Ishikawa (cell line): ENCODE results near the gene POLR2E.

Experiments used
- CEBPB ChIP-seq: IDR thresholded peaks from 2 replicates; pipeline ENCODE4 v1.6.1; 2012
- CREB1 ChIP-seq: IDR thresholded peaks from 2 replicates; pipeline ENCODE4 v1.6.1; 2012; ENCODE audit warnings: low read depth
- EGR1 ChIP-seq: IDR thresholded peaks from 2 replicates; pipeline ENCODE4 v1.6.1; 2012
- EP300 ChIP-seq: IDR thresholded peaks from 2 replicates; pipeline ENCODE4 v1.6.1; 2012; ENCODE audit warnings: borderline replicate concordance
- FOXM1 ChIP-seq: IDR thresholded peaks from 2 replicates; pipeline ENCODE4 v1.6.1; 2012; ENCODE audit warnings: low read depth, borderline replicate concordance
- NFIC ChIP-seq: IDR thresholded peaks from 2 replicates; pipeline ENCODE4 v1.6.1; 2012
- RAD21 ChIP-seq: IDR thresholded peaks from 2 replicates; pipeline ENCODE4 v1.6.1; 2012; ENCODE audit warnings: low read depth
- TCF12 ChIP-seq: IDR thresholded peaks from 2 replicates; pipeline ENCODE4 v1.6.1; 2012; ENCODE audit warnings: low read depth
- TEAD4 ChIP-seq: IDR thresholded peaks from 2 replicates; pipeline ENCODE4 v1.6.1; 2012
- YY1 ChIP-seq: IDR thresholded peaks from 2 replicates; pipeline ENCODE4 v1.6.1; 2012; ENCODE audit warnings: low read depth
- ZBTB7A ChIP-seq: IDR thresholded peaks from 2 replicates; pipeline ENCODE4 v1.6.1; 2012; ENCODE audit warnings: low read depth
- TF ChIP-seq, protein P1 (sequence below): IDR thresholded peaks from 2 replicates; pipeline ENCODE4 v1.6.1; 2012
- TF ChIP-seq, protein P2 (sequence below): IDR thresholded peaks from 2 replicates; pipeline ENCODE4 v1.6.1; 2012; ENCODE audit warnings: low read depth, mild to moderate bottlenecking

DNA sequence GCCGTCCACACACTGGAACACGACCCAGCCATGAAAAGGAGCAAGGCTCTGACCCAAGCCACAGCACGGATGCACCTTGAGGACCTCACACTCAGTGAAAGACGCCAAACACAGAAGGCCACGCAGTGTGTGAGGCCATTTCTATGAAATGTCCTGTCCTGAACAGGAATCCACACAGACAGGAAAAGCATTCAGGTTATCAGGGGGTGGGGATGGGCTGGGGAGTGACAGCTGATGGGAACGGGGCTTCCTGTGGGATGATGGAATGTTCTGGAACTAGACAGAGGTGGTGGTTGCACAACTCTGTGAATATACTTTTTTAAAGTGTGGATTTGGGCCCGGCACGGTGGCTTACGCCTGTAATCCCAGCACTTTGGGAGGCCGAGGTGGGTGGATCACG is 39.3 kb upstream of the POLR2E start:
- TF ChIP-seq EGR1 (no peak), CREB1 (no peak), NFIC (no peak), TEAD4 (no peak), EP300 (no peak), ZBTB7A (no peak), RAD21 (no peak), FOXM1 (no peak), YY1 (no peak), TCF12 (no peak), CEBPB (no peak)
- TF ChIP-seq, protein P1, sequence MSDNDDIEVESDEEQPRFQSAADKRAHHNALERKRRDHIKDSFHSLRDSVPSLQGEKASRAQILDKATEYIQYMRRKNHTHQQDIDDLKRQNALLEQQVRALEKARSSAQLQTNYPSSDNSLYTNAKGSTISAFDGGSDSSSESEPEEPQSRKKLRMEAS = no peak
- TF ChIP-seq, protein P2, sequence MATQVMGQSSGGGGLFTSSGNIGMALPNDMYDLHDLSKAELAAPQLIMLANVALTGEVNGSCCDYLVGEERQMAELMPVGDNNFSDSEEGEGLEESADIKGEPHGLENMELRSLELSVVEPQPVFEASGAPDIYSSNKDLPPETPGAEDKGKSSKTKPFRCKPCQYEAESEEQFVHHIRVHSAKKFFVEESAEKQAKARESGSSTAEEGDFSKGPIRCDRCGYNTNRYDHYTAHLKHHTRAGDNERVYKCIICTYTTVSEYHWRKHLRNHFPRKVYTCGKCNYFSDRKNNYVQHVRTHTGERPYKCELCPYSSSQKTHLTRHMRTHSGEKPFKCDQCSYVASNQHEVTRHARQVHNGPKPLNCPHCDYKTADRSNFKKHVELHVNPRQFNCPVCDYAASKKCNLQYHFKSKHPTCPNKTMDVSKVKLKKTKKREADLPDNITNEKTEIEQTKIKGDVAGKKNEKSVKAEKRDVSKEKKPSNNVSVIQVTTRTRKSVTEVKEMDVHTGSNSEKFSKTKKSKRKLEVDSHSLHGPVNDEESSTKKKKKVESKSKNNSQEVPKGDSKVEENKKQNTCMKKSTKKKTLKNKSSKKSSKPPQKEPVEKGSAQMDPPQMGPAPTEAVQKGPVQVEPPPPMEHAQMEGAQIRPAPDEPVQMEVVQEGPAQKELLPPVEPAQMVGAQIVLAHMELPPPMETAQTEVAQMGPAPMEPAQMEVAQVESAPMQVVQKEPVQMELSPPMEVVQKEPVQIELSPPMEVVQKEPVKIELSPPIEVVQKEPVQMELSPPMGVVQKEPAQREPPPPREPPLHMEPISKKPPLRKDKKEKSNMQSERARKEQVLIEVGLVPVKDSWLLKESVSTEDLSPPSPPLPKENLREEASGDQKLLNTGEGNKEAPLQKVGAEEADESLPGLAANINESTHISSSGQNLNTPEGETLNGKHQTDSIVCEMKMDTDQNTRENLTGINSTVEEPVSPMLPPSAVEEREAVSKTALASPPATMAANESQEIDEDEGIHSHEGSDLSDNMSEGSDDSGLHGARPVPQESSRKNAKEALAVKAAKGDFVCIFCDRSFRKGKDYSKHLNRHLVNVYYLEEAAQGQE = no peak
